ENCODE measurements around the gene AFF2. TPM values are rescaled to one million over a fixed set of nuclear protein-coding genes. Genes with fewer than 3 reads are reported as not detected.

AFF2 gene
- total and polyA plus RNA-seq, 2 donors from 2014 or later: 0.09 to 5.7 TPM

DNA sequence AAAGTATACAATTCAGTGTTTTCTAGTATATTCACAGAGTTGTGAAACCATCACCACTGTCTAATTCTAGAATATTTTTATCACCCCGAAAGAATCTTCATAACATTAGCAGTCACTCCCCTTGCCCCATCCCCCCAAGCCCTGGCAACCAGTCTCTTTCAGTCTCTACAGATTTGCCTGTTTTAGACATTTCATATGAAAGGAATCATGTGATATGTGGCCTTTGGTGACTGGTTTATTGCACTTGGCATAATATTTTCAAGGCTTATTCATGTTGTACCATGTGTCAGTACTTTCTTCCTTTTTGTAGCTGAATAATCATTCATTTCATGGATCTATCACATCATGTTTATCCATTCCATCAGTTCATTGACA is 371.7 kb downstream of the AFF2 start:
- H3K36me3 ChIP-seq (ENCODE audit: control insufficient read depth in 2 of 3, insufficient read depth in 3 of 3, low read length in 3 of 3): no peaks in the 10 kb centered on the region
- no peaks in the 10 kb centered on the region for H3K9me3 ChIP-seq (ENCODE audit: control insufficient read depth in 2 of 3, insufficient read depth in 1 of 3, low read length in 3 of 3)
- intact Hi-C loops (cut with DNase I): no loop called here
- H3K27me3 ChIP-seq (ENCODE audit: control insufficient read depth, insufficient read depth, low read length): no peaks in the 10 kb centered on the region
- DNase-seq (no peak), FAIRE-seq (no peak)
- H3K9ac ChIP-seq (ENCODE audit: low read length in 3 of 3): no peak overlapping the region
- TF ChIP-seq, protein P1, sequence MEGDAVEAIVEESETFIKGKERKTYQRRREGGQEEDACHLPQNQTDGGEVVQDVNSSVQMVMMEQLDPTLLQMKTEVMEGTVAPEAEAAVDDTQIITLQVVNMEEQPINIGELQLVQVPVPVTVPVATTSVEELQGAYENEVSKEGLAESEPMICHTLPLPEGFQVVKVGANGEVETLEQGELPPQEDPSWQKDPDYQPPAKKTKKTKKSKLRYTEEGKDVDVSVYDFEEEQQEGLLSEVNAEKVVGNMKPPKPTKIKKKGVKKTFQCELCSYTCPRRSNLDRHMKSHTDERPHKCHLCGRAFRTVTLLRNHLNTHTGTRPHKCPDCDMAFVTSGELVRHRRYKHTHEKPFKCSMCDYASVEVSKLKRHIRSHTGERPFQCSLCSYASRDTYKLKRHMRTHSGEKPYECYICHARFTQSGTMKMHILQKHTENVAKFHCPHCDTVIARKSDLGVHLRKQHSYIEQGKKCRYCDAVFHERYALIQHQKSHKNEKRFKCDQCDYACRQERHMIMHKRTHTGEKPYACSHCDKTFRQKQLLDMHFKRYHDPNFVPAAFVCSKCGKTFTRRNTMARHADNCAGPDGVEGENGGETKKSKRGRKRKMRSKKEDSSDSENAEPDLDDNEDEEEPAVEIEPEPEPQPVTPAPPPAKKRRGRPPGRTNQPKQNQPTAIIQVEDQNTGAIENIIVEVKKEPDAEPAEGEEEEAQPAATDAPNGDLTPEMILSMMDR (IDR thresholded peaks at IDR 0.05; ENCODE audit: borderline replicate concordance, extremely low read depth, insufficient read depth): no peak
- H3K4me1 ChIP-seq (ENCODE audit: control insufficient read depth in 2 of 3, insufficient read depth in 2 of 3, low read depth in 1 of 3, low read length in 3 of 3): no peaks in the 10 kb centered on the region
- H3K4me3 ChIP-seq (ENCODE audit: low read length in 3 of 3): no peak overlapping the region
- no peak overlapping the region for H3K27ac ChIP-seq (ENCODE audit: low read depth in 2 of 2, low read length in 2 of 2)

DNA sequence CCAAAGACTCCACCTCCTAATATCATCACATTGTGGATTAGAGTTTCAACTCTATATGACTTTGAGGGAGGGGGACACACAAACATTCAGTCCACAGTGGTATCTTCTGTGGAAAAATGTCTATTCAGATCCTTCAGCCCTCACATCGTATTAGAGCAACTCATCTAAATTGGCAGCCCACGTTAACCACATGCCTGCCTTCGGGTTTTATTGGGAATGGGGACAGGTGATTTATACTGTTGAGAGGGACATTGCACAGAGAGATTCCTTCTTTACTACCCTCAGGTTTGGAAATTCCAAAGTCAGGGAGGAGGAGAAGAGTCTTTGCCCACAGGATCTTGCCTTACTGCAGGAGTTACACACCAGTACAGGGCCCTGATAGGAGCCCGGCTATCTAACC is 372.5 kb downstream of the AFF2 start:
- Histone ChIP-seq H3K9ac (ENCODE audit: low read length in 3 of 3) (no peak overlapping the region), H3K36me3 (ENCODE audit: control insufficient read depth in 2 of 3, insufficient read depth in 3 of 3, low read length in 3 of 3) (no peaks in the 10 kb centered on the region), H3K27ac (ENCODE audit: low read depth in 2 of 2, low read length in 2 of 2) (no peak overlapping the region), H3K4me1 (ENCODE audit: control insufficient read depth in 2 of 3, insufficient read depth in 2 of 3, low read depth in 1 of 3, low read length in 3 of 3) (no peaks in the 10 kb centered on the region), H3K4me3 (ENCODE audit: low read length in 3 of 3) (no peak overlapping the region), H3K9me3 (ENCODE audit: control insufficient read depth in 2 of 3, insufficient read depth in 1 of 3, low read length in 3 of 3) (no peaks in the 10 kb centered on the region), H3K27me3 (ENCODE audit: control insufficient read depth, insufficient read depth, low read length) (no peaks in the 10 kb centered on the region)
- intact Hi-C loops (cut with DNase I): no loop called here
- TF ChIP-seq, protein P1 (IDR thresholded peaks at IDR 0.05; ENCODE audit: borderline replicate concordance, extremely low read depth, insufficient read depth): no peak
- no peak for FAIRE-seq
- DNase-seq: no peak

DNA sequence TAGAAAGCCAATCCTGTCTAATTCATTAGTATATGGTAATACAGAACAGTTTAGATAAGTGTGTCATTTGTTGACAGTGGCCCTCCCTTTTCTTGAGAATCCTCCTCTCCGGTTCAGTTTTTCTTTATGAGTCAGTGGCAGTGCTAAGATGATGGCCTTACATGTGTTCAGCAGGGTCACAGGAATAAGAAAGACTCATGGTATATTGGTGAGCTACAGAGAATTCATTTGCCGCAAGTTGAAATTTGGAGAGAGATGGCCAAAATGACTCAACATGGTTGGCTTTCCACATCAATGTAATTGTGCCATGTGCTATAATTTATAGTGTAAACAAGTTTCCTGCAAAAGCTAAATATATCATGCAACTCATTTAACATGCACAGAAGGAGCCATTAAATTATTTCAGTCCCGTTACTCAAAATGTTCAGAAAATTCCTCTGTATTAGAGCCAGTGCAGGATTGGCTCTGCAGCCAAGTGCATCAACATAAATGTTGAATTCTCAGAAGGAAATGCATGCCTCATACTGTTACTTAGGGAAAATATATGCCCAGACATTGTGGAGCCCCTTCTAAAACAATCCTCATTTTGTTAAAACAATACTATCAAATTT is 374.3 kb downstream of the AFF2 start:
- FAIRE-seq (no peak), DNase-seq (no peak)
- Histone ChIP-seq H3K4me1 (ENCODE audit: control insufficient read depth in 2 of 3, insufficient read depth in 2 of 3, low read depth in 1 of 3, low read length in 3 of 3) (no peaks in the 10 kb centered on the region), H3K36me3 (ENCODE audit: control insufficient read depth in 2 of 3, insufficient read depth in 3 of 3, low read length in 3 of 3) (no peaks in the 10 kb centered on the region), H3K9me3 (ENCODE audit: control insufficient read depth in 2 of 3, insufficient read depth in 1 of 3, low read length in 3 of 3) (no peaks in the 10 kb centered on the region), H3K27me3 (ENCODE audit: control insufficient read depth, insufficient read depth, low read length) (peaks cover 2% of the 10 kb centered on the region), H3K27ac (ENCODE audit: low read depth in 2 of 2, low read length in 2 of 2) (no peak overlapping the region), H3K9ac (ENCODE audit: low read length in 3 of 3) (no peak overlapping the region), H3K4me3 (ENCODE audit: low read length in 3 of 3) (no peak overlapping the region)
- intact Hi-C loops (cut with DNase I): no loop called here
- TF ChIP-seq, protein P1 (IDR thresholded peaks at IDR 0.05; ENCODE audit: borderline replicate concordance, extremely low read depth, insufficient read depth): no peak

DNA sequence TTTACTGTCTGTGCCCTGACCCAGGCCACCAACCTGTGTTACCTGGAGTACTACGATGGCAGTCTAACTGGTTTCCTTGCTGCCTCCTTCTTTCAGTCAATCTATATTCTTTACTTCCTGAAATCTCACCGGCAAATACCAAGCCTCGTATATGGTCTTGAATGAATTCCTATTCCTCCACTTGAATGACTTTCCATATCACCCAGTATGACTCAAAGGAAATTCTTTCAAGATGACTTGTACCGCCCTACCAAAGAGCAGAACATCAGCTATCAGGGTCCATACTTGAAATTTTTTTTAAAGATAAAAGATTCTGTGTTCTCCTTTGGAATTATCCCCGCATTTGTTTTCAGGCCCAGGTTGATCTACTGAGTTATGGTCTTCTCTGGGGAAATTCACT is 378.0 kb downstream of the AFF2 start:
- Histone ChIP-seq H3K27ac (ENCODE audit: low read depth in 2 of 2, low read length in 2 of 2) (no peak overlapping the region), H3K4me1 (ENCODE audit: control insufficient read depth in 2 of 3, insufficient read depth in 2 of 3, low read depth in 1 of 3, low read length in 3 of 3) (no peaks in the 10 kb centered on the region), H3K9me3 (ENCODE audit: control insufficient read depth in 2 of 3, insufficient read depth in 1 of 3, low read length in 3 of 3) (no peaks in the 10 kb centered on the region), H3K36me3 (ENCODE audit: control insufficient read depth in 2 of 3, insufficient read depth in 3 of 3, low read length in 3 of 3) (no peaks in the 10 kb centered on the region), H3K9ac (ENCODE audit: low read length in 3 of 3) (no peak overlapping the region), H3K27me3 (ENCODE audit: control insufficient read depth, insufficient read depth, low read length) (peaks cover 4% of the 10 kb centered on the region), H3K4me3 (ENCODE audit: low read length in 3 of 3) (no peak overlapping the region)
- no peak for DNase-seq
- FAIRE-seq: no peak
- intact Hi-C loops (cut with DNase I): no loop called here
- TF ChIP-seq, protein P1 (IDR thresholded peaks at IDR 0.05; ENCODE audit: borderline replicate concordance, extremely low read depth, insufficient read depth): no peak
